Measurements from ENCODE around the gene NHLH2.

NHLH2 gene

DNA sequence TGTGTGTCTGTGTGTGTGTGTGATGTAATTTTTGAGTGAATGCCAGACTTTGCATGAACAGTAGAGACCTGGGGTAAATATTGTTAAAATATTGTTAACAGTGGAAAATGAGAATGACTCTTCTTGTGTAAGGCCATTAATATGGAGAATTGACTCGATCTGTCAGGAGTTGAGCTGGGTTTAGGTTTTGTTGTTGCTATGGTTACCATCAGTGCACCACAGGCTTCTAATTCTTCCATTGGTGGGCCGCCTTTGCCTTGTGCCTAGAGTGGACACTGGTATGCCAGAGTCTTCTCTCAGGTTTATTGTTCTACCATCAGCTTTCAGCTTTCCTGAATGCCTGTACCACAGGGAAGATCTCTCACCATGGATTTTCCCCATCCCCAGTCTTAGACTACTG, 10.0 kb upstream of the NHLH2 start:
- TF ChIP-seq, protein P1, sequence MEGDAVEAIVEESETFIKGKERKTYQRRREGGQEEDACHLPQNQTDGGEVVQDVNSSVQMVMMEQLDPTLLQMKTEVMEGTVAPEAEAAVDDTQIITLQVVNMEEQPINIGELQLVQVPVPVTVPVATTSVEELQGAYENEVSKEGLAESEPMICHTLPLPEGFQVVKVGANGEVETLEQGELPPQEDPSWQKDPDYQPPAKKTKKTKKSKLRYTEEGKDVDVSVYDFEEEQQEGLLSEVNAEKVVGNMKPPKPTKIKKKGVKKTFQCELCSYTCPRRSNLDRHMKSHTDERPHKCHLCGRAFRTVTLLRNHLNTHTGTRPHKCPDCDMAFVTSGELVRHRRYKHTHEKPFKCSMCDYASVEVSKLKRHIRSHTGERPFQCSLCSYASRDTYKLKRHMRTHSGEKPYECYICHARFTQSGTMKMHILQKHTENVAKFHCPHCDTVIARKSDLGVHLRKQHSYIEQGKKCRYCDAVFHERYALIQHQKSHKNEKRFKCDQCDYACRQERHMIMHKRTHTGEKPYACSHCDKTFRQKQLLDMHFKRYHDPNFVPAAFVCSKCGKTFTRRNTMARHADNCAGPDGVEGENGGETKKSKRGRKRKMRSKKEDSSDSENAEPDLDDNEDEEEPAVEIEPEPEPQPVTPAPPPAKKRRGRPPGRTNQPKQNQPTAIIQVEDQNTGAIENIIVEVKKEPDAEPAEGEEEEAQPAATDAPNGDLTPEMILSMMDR (IDR thresholded peaks at IDR 0.05) = no peak

DNA sequence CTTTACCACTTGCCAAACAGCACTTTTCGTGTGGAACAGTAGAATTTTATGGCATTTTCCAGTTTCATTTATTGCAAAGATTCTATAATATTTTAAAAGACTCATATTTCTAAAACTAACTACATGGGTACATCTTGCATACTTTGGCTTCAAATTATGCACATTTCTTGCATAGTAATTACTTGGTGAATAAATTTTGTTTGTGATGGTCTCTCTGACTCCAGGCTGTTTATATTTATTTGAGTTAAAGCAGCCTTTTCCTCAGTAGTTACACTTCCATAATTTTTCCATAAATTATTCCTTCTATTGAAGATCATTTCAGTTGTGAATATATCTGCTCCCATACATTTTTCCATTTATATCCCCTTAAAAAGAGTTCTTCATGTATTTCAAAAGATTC, 6.9 kb upstream of the NHLH2 start:
- TF ChIP-seq, protein P1 (IDR thresholded peaks at IDR 0.05) = no peak

DNA sequence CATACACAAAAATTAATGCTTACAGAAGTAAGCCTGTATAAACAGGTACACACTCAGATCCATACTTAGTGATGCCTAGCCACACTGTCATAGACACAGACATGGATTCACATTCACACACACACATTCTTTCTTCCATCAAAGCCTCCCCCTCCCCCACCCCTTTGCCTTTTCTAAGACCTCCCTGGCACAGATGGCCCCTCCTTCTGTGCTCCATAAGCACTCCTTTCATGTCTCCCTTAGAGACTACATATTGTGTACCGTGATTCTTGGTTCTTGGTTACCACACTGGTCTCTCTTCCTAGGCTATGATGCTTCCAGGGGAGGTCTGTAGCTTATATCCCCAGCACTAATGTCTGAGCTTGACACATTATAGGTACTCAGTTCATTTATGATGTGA, 2.0 kb upstream of the NHLH2 start:
- TF ChIP-seq, protein P1 (IDR thresholded peaks at IDR 0.05) = no peak

DNA sequence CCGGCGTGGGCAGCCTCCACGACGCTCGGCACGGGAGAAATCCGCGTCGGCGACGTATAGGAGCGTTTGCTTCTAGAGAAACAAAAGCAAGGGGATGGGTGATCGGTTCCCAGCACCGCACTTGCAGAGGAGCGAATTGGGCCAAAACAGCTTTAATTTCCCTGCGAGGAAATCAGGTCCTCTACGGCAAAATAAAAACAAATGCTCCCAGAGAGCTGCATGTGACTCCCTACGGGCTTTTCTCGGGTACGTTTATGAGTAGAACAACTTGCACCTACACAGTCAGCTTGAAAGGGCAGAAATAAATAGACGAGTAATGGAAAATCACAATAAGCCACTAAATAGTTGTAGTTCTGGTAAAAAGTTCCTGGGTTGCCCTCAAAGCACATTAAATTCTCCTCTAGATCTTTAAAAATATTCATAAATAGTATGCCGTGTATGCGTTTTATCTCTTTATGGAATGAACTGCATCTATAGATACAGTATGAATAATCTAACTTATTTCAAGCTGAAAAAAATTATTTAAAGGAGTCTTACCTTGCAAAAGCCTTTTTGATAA, 1.2 kb downstream of the NHLH2 start:
- TF ChIP-seq, protein P1 (IDR thresholded peaks at IDR 0.05) = no peak

DNA sequence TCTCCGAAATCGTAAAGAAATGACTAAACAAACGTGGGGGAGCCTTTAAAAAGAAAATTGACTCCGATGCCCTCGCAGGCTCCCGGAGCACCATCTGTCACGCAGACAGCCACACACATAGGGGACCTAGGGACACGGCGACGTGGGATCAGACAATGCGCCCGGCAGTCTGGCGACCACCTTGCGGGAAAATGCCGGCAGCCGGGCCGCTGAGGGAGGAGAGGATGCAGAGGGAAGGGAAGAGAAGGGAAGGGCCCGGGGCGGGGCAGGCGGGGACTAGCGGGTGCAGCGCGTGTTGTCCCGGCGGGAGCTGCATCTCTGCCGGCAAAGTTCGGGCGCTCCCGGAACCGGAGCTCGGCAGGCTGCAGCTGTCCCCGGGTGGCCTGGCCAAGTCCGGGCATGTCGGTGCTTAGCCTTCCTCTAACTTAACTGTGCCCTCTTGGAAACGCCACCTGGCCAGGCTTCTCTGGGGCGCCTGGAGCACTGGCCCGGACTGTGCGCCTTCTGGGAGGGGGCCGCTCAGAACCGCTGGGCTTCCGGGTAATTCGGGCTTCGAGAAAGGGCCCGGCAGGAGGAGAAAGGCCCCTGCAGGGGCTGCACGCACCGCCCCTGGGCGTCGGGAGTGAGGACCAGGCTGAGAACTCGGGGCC, 1.8 kb downstream of the NHLH2 start:
- TF ChIP-seq, protein P1 (IDR thresholded peaks at IDR 0.05) = no peak

DNA sequence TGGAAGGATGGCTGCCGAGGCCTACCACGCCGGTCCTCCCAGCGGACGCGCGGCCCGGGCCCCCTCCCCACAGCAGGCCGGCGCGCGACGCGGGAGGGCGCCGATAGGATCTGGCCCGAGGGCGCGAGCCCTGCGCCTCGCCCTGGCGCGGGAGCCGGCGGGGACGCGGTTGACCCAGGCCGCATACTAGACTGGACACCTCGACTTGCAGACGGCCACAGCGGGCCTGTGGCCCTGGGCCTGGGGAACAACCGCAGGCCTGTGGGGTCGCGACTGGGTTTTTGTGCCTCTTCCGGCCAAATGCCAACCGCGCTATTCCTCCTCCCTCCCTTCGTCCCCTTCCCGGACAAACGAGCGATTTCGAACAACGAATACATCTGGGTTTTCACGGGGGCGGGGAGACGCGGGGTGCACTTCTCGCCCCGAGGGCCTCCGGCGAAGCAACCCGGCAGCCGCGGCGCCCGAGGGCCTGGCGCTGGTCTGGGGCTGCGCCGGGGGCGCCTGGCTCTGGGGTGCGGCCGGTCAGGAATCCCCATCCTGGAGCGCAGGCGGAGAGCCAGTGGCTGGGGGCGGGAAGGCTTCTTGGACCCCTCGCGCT, 2.4 kb downstream of the NHLH2 start:
- TF ChIP-seq, protein P1 (IDR thresholded peaks at IDR 0.05) = no peak

DNA sequence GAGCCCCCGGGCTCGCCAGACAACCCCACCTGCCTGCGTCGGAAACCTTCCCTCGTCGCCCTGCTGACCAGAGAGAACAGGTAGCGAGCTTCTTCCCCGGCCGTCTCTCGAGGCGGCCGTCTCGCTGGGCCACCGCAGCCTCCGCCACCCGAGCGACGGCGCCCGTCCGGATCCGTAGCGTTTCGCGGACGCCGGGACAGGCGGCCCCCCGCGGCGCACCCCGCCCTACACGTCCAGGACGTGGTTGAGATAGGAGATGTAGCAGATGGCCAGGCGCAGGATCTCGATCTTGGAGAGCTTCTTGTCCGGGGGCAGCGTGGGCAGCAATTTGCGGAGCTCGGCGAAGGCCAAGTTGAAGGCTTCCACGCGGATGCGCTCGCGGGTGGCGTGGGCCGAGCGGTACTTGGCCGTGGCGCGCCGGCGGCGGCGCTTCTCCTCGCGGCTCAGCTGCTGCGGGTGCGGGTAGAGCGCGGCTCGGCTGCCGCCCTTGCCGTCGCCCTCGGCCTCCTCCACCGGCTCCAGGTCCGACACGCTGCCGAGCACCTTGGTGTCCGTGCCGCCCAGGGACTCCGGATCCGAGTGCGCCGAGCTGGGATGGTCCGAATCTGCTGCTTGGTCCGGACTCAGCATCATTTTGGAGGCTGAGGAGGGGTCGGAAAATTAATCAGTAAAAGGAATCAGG, 3.0 kb downstream of the NHLH2 start:
- TF ChIP-seq, protein P1 (IDR thresholded peaks at IDR 0.05) = no peak
